T-helper 1 cell treated with Interleukin-12 subunit alpha and Interleukin-12 subunit beta and Interleukin-4 antibody, amounts not matched to agents 30 ng/mL and 1 ng/mL, for 36 hours (primary cell): Measurements from ENCODE around the gene ARHGEF38. TPM values are rescaled to one million over a fixed set of nuclear protein-coding genes. Genes with fewer than 3 reads are reported as not detected.

Experiments used
- intact Hi-C: fragments of 100-400 bp; cut with micrococcal nuclease; formaldehyde crosslinking; loops from one replicate; pipeline ENCODE4 v1.15.1; 2024
- total RNA-seq: library from RNA; stranded (reverse); gene quantifications from 2 replicates; pipeline ENCODE4 v1.2.3, GENCODE V29; 2022

ARHGEF38 gene
- total RNA-seq, 1 donor from 2014 or later, result not detected

- intact Hi-C loops, result no loop called here
These were observed 5.9 kb downstream of the ARHGEF38 start for GRCh38 chr4:105558277-105558676.

GRCh38 chr4:105560421-105560848 lies 8.0 kb downstream of the ARHGEF38 start:
- intact Hi-C loops, result no loop called here

GRCh38 chr4:105563352-105563751 lies 10.9 kb downstream of the ARHGEF38 start:
- intact Hi-C loops, result no loop called here

- intact Hi-C loops, result no loop called here
These were observed 16.2 kb downstream of the ARHGEF38 start for GRCh38 chr4:105568584-105568983.

GRCh38 chr4:105569057-105569865 lies 16.8 kb downstream of the ARHGEF38 start:
- intact Hi-C loops, result no loop called here

- intact Hi-C loops, result no loop called here
These were observed 17.4 kb downstream of the ARHGEF38 start for GRCh38 chr4:105569866-105570236.

GRCh38 chr4:105572296-105572695 lies 19.9 kb downstream of the ARHGEF38 start:
- intact Hi-C loops, result no loop called here

- intact Hi-C loops, result no loop called here
These were observed 34.4 kb downstream of the ARHGEF38 start for GRCh38 chr4:105586638-105587328.

GRCh38 chr4:105587841-105588240 lies 35.4 kb downstream of the ARHGEF38 start:
- intact Hi-C loops, result no loop called here

- intact Hi-C loops, result no loop called here
These were observed 35.8 kb downstream of the ARHGEF38 start for GRCh38 chr4:105588252-105588651.

- intact Hi-C loops, result no loop called here
These were observed 39.2 kb downstream of the ARHGEF38 start for GRCh38 chr4:105591573-105591972.

- intact Hi-C loops, result no loop called here
These were observed 41.9 kb downstream of the ARHGEF38 start for GRCh38 chr4:105594099-105595010.

GRCh38 chr4:105596684-105597083 lies 44.3 kb downstream of the ARHGEF38 start:
- intact Hi-C loops, result no loop called here

GRCh38 chr4:105598052-105598451 lies 45.6 kb downstream of the ARHGEF38 start:
- intact Hi-C loops, result no loop called here

- intact Hi-C loops, result no loop called here
These were observed 46.4 kb downstream of the ARHGEF38 start for GRCh38 chr4:105598787-105599186.

GRCh38 chr4:105599482-105599881 lies 47.1 kb downstream of the ARHGEF38 start:
- intact Hi-C loops, result no loop called here

- intact Hi-C loops, result no loop called here
These were observed 47.7 kb downstream of the ARHGEF38 start for GRCh38 chr4:105599932-105600655.

GRCh38 chr4:105600951-105601350 lies 48.5 kb downstream of the ARHGEF38 start:
- intact Hi-C loops, result no loop called here

- intact Hi-C loops, result no loop called here
These were observed 49.0 kb downstream of the ARHGEF38 start for GRCh38 chr4:105601406-105601805.

- intact Hi-C loops, result no loop called here
These were observed 50.7 kb downstream of the ARHGEF38 start for GRCh38 chr4:105603158-105603557.

- intact Hi-C loops, result no loop called here
These were observed 53.1 kb downstream of the ARHGEF38 start for GRCh38 chr4:105605493-105605892.
